RCC 7860 (cell line): ENCODE measurements around the gene VAMP5.
A peak's percentile ranks its signal among the peaks of the same experiment; 100 is the strongest.
"Not testable (repeated sequence)": the region's sequence is repeated elsewhere in the genome, so short reads cannot be mapped to it uniquely, and the experiment has no call there.

ENCODE experiments used
- DNase-seq: peaks from one replicate; pipeline ENCODE4 v3.0.0-alpha.2; 2015; ENCODE audit warnings: low spot score
- FAIRE-seq: peaks from 2 replicates; lab custom pipeline; 2012; peaks lifted over from hg19 to GRCh38; lab: Jason Lieb, UNC

VAMP5 gene

GRCh38 chr2:85599468-85600234 lies 15.4 kb downstream of the VAMP5 start:
- DNase-seq (no peak), FAIRE-seq (no peak)

GRCh38 chr2:85600235-85600575 lies 16.0 kb downstream of the VAMP5 start:
- no peak for FAIRE-seq
- DNase-seq, result no peak

GRCh38 chr2:85600951-85601770 lies 16.9 kb downstream of the VAMP5 start:
- DNase-seq, result no peak
- FAIRE-seq, result no peak

- FAIRE-seq, result no peak
- no peak for DNase-seq
Measured at GRCh38 chr2:85601771-85602475, 17.7 kb downstream of the VAMP5 start.

GRCh38 chr2:85602476-85603234 lies 18.4 kb downstream of the VAMP5 start, which contains the start of gene TMEM150A:
Gene TMEM150A (minus strand): TSS chr2:85602698. CDS start chr2:85601948, 750 bp downstream.
- peak; percentile 66 for DNase-seq

GRCh38 chr2:85604133-85604444 lies 19.9 kb downstream of the VAMP5 start:
- DNase-seq, FAIRE-seq: not testable (repeated sequence)

More at GRCh38 chr2:85602476-85603234, 18.4 kb downstream of the VAMP5 start, which contains the start of gene TMEM150A:
- FAIRE-seq, result no peak

- no peak for FAIRE-seq
- DNase-seq, result no peak
Measured at GRCh38 chr2:85604568-85605339, 20.5 kb downstream of the VAMP5 start.

- DNase-seq (no peak), FAIRE-seq (no peak)
Measured at GRCh38 chr2:85605406-85606115, 21.3 kb downstream of the VAMP5 start.

GRCh38 chr2:85606116-85606455 lies 21.9 kb downstream of the VAMP5 start:
- DNase-seq (no peak), FAIRE-seq (no peak)

GRCh38 chr2:85607268-85608215 lies 23.3 kb downstream of the VAMP5 start:
- FAIRE-seq (no peak), DNase-seq (no peak)

GRCh38 chr2:85611217-85611704 lies 27.0 kb downstream of the VAMP5 start:
- no peak for DNase-seq
- no peak for FAIRE-seq

- DNase-seq (peak; percentile 66), FAIRE-seq (no peak)
Measured at GRCh38 chr2:85611705-85612587, 27.7 kb downstream of the VAMP5 start, which contains the start of gene C2orf68. Gene C2orf68 (minus strand): TSS chr2:85612066. CDS start chr2:85611984, 82 bp downstream.

- DNase-seq (no peak), FAIRE-seq (no peak)
Measured at GRCh38 chr2:85613717-85614515, 29.7 kb downstream of the VAMP5 start.

GRCh38 chr2:85614757-85615156 lies 30.5 kb downstream of the VAMP5 start:
- FAIRE-seq, DNase-seq: not testable (repeated sequence)

- DNase-seq (no peak), FAIRE-seq (no peak)
Measured at GRCh38 chr2:85615413-85615728, 31.1 kb downstream of the VAMP5 start.

- FAIRE-seq, DNase-seq: not testable (repeated sequence)
Measured at GRCh38 chr2:85617723-85618122, 33.5 kb downstream of the VAMP5 start.
